DMS79 (cell line): ENCODE measurements around the gene ADAMTS2.

Experiments
- DNase-seq: peaks from one replicate; lab custom pipeline; 2025; lab: John Stamatoyannopoulos, UW

Gene ADAMTS2

DNA sequence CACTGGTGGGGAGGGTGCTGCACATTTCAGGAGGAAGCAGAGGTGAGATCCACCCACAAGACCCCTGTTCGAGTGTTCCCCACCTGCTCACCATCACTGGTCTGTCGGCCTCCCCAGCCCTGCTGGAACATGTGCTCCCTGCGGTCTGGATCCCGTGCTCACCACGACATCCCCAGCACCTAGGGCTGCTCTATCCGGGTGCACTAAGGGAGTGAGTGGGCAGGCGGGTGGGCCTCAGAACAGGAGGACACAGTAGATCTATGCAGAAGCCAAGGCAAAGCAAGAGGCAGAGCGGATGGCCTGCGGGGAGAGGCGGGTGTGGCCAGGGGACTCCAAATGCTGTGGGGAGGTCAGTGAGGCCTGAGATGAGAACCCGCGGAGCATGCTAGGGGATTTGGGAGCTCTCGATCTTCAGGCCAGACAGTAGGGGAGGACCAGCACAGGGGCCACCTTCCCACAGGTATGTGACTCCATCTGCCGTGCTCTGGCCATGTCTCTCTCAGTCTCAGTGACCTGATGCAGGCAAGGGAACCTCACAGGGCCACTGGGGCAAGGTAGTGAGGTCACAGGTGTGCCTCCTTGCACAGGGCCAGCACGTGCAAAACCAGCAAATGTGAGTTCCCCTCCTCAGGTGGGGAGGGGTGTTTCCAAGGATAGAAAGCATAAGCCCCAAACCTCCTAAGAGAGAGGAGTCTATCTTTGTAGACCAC lies 150.9 kb downstream of the ADAMTS2 start:
- no peak for DNase-seq

DNA sequence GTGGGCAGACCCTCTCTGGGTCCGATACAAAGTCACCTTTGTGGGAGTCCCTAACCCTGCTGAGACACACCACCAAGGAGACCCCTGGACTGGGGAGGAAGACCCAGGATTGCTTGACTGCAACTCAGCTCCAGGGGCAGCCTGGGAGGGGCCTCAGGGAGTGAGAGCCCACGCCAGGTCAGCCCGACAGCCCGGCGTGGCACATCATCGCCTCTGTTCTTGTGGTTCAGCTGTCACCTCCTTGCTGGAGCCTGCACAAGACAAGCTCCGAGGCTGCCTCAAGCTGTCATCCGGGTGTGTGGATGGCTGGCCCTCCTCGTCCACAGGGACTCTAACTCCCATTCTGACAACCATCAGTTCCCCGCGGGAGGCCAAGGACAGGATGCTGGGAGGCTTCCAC lies 151.5 kb downstream of the ADAMTS2 start:
- DNase-seq = no peak

DNA sequence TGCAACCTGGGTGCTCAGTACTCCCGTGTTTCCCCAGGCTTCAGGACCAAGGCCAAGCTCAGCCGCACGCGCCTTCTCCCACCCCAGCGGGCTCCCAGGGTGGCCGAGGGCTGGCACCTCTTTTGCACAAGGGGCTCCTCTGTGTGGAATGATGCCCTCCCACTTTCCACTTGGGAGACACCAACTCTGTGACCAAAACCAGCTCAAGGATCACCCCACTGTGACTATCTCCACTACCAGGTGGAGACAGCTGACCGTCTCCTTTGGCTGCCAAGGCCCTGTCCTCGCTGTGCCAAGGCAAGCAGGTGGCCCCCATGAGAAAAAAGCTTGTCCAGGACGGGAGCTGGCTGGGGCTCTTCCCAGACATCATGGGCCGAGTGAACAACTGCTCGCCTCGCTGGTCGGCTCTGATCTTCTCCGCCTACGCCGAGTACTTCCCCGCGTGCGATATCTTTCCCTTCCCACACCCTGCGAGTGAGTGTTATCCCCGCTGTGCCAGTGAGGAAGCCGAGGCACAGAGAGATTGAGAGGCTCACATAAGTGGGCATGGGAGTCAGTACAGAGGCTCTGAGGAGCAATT lies 152.3 kb downstream of the ADAMTS2 start:
- no peak for DNase-seq

DNA sequence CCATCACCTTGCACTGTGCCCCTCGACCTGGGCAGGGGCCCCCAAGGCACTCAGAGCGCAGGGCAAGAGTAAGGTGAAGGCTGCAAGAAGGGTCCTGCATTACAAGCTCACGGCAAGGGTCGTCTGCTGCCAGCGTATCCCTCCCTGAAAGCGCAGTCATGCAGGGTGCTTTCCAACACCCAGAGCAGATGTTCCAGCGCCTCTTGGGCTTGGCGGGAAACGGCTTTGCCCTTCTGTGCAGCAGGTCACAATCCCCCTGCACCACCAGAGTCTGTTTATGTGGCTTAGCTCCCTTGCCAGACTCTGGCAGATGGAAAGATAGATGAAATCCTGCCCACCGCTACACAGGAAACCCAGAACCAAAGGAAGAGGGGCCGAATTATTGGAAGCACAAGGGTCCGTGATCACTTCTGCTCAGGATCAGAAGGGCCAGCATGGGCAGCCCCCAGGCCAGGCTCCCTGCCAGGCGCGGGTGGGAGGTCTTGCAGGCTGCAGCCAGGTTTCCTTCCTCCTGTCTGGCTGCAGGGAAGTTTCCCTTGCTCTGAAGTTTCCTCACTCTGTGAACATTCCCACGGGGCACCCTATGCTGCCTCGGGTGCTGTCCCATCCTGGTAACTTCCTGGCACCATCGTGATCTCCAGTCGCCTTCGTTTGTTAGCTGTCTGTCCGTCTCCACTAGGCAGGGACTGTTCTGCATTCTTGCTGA lies 152.9 kb downstream of the ADAMTS2 start:
- DNase-seq = no peak

DNA sequence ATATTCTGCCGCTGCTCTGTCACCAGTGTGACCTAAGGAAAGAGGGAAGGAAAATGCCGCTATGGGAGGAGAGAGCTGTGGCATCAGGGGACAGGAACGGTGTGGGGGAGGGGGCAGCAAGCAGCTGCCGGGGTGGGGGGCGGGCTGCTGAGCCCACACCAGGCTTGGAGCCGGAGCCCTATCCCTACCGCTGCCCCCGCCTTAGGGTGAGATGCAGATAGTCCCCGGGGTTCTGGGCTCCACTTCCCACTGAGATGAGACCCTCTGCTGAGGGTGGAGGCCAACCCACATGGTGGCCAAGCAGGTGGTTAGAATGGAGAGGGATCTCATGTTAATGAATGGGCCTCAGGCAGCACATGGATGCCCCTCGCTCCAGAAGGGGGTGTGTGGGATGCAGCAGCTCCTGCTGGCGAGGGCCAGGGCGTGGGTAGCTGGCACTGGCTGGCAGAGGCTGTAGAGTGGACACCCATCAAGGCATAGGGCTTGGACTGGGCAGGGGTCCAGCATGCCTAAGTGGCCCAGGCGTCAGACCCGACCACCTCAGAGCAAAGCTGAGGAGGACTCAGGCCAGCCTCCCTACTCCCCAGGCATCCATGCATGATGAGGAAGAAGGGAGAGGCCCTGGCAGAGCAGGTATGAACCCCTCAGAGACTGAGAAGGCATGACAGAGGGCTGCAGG lies 153.6 kb downstream of the ADAMTS2 start:
- no peak for DNase-seq

DNA sequence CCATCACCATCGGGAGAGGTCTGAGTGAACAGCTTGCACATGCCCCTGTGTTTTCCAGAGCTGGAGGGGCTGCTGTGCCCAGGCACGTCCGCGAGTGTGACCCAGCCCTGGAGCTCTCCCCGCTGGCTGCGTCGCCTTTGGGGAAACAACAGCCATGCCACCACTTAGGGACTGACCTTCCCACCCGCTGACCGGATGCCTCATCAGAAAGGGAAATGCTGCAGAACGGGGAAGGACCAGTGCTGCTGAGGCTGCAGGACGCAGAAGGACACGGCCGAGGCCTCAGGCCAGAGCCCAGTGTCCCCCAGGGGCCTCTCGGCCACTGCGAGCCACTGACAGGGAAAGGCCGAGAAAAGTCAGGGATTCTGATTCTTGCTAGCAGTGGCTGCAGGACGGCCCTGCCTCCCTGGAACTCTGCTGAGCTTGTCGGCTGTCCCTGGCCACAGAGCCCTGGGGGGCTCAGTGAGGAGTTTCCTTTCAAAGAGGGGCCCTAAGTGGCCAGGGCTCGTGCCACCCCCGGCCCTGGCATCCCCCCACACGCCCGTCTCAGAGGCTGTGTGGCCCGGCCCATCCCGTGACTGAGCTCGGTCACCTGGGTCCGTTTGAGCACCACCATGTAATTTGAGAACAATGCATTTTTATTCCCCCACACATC lies 154.3 kb downstream of the ADAMTS2 start:
- no peak for DNase-seq

DNA sequence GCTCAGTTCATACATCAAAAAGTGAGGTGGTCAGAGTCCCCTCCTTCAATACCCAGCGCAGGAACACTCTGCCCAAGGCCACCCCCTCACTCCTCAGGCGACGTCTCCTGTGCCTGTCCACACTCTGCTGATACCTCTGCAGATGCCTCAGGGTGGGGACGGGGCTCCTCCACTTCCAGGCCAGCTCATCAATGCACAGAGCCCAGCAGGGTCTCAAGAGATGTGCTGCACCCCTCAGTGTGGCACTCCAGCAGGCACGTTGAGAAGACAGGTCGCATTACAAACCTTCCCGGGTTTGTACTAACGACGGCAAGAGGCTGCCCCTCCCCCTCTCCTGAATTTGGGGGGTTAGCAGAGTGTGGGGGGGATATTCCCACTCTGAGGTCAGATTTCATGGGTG lies 156.6 kb downstream of the ADAMTS2 start:
- no peak for DNase-seq

DNA sequence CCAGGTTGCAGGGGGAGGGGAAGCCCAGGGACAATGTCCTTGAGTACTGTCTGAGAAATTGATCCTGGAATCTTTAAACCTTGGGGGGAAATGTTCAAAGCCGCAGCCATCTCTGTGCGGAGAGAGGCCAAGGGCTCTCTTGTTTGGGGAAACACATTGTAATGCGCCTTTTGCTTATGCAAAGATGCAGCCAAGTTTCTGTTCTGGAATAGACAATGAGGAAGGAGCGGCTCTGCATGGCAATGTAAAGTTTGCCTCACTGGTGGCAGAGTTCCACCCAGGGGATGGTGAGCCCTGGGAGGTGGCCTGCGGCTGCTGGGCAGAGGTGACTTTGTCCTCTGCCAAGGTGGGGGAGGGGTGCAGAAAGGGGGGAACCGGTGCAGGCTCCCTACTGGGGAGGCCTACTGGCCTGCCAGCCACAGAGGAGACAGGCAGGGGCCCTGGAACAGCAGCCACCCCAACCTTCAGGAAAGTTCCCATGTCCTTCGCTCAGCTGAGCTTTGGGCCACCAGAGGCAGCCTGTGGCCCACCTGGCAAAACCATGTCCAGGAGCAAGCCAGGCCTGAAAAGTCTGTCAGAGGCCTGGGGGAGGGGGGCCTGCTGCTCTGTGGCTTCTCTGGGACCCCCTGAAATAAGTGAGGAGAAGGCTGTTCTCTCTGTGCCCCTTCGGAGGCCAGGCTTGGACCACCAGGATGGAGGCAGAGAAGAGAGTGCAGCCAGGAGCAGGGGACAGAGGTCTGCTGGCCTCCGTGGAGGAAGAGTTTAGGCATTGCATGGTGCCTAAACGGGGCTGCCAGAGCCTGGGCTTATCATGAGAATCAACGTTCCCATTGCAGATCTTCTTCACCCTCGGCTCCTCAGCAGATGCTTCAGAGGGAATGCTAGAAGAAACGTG lies 157.3 kb downstream of the ADAMTS2 start:
- no peak for DNase-seq

DNA sequence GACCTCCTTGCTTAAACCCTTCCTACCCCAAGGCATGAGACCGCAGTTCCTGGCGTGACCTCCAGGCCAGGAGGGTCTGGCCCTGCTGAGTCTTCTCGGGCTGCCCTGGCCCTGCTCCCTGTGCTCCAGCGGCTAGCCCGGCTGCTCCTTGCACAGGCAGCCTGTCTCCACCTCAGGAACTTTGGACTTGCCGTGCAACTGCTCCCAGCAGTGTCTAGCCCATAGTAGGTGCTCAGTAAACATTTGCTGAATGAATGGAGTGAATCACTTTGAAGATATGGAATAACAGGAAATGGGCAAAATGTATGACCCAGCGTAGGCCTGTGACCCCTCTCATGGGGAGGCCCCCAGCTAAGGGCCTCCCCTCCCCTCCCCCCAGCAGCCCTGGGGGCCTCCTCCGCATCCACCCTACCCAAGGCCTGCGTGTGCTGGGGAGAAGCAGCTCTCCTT lies 158.0 kb downstream of the ADAMTS2 start:
- DNase-seq = no peak

DNA sequence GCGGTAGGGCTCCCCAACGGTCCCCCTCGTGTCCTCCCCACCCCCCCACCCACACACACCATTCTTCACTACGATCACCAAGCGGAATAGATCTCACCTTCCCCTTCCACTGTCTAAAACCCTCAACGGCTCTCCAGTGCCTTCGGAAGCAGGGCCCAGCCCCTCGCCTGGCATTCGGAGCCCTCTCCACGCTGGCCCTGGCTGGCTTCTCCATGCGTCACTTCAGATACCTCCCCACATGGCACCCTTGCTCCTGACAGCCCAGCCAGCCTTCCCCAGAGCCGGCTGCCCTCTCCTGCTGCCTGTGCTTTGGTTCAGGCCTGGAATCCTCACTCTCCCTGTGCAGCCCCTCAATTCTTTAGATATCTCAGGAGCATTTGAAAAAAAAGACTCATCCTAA lies 158.5 kb downstream of the ADAMTS2 start:
- no peak for DNase-seq

DNA sequence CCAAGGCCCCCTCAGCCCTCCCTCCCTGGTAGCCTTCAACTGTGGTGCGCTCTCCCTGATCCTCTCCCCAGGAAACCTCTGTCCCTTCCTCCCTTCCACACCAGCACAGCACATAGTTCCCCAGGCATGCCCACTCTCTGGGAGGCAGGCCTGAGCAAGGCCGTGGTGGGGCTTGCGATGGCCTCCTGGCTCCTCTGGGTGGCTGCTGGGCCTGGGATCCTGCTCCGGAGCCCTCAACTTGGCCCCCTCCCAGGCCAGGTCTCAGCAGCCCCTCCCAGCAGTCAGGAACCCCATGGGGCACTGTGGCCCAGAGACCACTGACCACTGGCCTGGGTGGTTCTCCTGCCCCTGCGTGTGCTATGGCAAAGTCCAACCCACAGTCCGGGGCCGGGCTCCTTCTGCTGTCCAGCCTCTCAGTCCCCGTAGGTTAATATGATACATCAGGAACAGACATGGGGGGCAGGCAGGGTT lies 159.3 kb downstream of the ADAMTS2 start:
- DNase-seq = no peak

DNA sequence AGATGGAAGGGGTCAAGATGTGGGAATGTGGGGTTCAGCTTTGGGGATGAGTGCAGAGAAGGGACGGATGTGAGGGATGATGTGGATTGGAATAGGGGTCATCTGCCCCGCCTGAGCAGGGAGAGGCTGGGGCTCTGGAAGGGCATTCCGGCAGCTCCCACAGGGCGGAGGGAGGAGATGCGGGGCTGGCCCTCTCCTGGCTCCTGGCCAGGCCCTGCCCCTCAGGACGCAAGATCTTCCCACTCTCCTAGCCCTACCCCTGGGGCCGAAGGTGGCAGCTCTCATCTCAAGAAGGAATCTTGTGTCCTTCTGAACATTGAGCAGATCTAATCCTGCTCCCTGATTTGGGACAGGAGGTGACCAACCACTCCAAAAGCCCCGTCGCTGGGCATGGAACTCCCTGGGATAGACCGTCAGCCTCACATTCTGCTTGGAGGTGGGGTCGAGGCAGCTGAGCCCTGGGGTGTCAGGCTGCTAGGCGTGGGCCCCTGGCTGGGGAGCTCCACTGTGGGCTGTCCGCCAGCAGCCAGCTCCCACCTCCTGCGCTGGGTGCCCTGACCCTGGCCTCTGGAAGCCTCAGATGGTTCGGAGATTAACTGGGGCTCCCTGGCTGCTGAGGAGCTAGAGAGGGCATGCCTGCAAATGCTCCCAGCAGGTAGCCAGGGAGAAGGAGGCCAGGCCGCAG lies 159.9 kb downstream of the ADAMTS2 start:
- DNase-seq = no peak

DNA sequence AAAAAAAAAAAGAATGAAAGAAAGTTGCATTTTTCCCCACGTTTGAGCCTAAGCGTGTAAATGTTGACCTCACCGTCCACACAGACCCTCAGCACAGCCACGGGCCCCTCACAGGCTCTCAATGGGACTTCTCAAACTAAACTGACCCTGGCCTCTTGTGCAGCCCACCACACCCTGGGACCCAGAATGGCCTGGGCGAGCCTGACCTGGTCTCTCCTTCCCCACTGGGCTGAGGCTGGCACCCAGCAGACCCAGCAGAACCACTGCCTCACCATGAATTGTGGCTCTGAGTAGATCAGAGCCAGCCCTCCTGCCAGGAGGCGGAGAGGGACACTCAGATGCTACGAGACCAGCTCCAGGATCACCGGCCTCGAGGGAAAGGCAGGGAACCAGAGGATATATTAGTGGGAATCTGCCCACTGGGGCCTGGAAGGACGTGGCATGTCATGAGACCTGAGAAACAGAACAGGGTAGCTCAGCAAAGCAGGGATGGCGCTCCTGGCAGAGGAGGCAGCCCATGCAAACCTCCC lies 160.7 kb downstream of the ADAMTS2 start:
- no peak for DNase-seq

DNA sequence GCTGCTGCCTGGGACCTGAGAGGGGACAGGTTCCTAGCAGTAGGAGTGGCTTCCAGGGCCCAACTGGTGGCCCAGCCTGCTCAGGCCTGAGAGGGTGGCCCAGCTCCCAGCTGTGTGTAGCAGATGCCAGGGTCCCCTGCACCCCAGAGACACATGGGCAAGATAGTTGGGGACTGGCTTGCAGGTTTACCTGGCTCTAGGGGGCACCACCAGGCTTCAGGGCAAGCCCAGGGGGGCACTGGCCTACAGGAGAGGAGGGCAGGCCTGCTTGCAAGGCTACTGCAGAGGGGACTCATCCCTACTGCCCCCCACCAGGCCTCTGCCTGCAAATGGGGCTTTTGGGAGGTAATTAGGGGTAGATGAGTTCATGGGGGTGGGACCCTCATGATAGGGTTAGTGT lies 161.8 kb downstream of the ADAMTS2 start:
- no peak for DNase-seq

DNA sequence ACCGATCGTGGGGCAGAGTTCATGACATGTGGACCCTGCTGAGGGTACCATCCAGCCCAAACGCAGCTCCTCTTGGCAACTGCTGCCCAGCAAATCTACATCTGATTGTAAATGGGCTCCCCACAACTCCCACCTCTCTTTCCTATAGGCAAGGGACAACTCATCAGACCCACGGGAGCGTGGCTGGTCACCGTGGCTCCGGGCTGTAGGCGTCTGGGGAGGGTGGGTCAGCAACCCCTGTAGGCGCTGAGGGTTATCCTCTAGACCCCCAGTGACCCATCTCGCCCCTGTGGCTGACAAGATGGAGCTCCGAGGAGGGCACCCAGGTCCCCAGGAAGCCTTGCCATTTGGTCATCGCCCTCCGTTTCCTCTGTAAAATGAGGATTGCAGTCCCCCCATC lies 162.7 kb downstream of the ADAMTS2 start:
- DNase-seq = no peak

DNA sequence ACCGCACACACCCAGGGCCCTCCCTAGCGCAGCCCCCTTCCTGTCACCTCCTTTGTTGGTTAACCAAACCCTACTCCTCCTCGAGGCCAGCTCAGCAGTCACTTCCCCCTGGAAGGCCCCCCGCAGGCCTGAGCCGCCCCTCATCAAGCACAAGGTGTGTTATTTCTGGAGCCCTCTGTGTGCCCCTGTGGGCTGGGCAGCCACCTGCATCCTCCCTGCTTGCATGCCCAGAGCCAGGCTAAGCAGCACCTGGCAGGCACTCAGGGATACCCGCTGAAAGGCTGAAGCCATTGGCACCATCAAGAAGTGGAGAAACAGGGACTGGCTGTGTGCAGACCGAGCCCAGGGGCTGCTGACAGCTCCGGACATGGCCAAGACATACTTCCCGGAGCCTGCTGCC lies 163.3 kb downstream of the ADAMTS2 start:
- no peak for DNase-seq

DNA sequence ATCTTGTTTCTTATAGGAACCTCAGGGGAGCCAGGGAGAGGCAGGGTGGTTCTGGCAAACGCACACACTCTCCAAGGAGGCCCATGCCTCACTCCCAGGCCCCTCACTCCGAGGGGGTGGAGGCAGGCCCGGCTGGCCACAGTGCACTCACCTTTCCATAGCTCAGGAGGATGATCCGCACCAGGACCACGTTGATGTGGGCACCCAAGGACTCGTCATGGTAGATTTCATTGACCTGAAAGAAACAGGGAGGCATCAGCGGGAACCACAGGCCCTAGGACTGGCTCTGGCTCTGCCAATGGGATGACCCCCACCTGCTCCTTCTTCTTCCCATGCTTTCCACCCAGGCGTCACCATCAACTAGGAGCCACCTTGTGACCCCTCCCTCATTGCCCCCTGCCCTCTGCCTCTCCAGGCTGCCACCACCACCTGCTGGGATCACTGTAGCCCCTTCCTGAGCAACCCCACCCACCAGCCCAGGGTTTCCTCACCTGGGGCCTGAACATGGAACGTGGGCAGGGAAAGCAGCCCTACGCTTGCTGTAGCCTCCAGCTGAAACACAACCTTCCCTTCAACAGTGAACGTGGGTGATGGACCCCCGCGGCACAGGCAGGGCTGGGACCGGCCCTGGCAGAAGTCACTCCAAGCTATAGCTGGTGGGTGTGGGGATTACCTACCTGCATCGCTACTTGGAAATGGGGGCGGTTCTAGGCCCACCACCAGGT lies 164.2 kb downstream of the ADAMTS2 start:
- no peak for DNase-seq

DNA sequence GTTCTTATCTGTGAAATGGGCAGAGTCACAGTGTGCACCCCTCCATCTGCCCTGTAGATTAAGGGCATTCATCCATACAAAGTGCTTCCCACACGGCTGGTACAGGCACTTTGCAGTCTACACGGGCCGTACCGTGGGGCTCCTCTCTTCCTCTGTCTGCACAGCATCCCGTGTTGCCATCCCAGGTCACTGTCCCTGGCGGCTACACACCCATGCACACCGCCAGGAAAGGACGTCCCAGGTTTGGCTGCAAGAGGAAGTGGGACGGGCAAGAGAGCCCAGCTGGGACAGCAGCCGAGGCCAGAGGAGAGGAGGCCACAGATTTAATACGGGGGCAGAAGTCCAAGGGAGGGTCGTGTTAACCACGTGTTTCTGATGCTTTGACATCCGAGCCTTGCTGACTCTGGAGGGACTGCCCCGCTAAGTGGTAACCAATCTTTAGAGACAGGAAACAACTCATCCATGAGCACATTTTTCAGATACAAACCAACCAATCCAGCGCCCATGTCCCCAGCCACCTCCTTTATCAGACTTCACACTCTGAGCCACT lies 165.1 kb downstream of the ADAMTS2 start:
- DNase-seq = no peak
